Lung (tissue), 12 donors: ENCODE measurements around the gene DYNLT2. TPM values are rescaled to one million over a fixed set of nuclear protein-coding genes. Genes with fewer than 3 reads are reported as not detected.

Source experiments
- ATAC-seq: fragments of 200-7000 bp; cut with Tn5 transposase; one replicate; pipeline ENCODE4 v1.9.1; 2020; ENCODE audit warnings: moderate number of reproducible peaks; ENCODE audit not compliant: insufficient read depth, low FRiP score
- DNase-seq, 3 donors: peaks; one replicate each; pipeline ENCODE4 v3.0.0-alpha.2; 2013 to 2017
- H3K27ac ChIP-seq, 2 donors: one replicate each; pipeline ENCODE4 v1.5.1; 2013; ENCODE audit warnings: mild to moderate bottlenecking in 2 of 2, moderate library complexity in 2 of 2, control low read depth in 1 of 2, inconsistent platforms in 1 of 2, low read depth in 1 of 2, low read length in 1 of 2
- H3K27me3 ChIP-seq, 3 donors: one replicate each; pipeline ENCODE4 v1.5.1; 2013; ENCODE audit warnings: low read length in 2 of 3; ENCODE audit not compliant: control insufficient read depth in 3 of 3, insufficient read depth in 3 of 3
- H3K36me3 ChIP-seq, 4 donors: one replicate each; pipeline ENCODE4 v1.5.1; 2013; ENCODE audit warnings: low read length in 4 of 4, mild to moderate bottlenecking in 1 of 4, moderate library complexity in 1 of 4; ENCODE audit not compliant: control insufficient read depth in 4 of 4, insufficient read depth in 4 of 4
- H3K4me1 ChIP-seq, 5 donors: one replicate each; pipeline ENCODE4 v1.5.1; 2013; ENCODE audit warnings: low read length in 5 of 5, mild to moderate bottlenecking in 2 of 5, moderate library complexity in 1 of 5; ENCODE audit not compliant: control insufficient read depth in 5 of 5, insufficient read depth in 5 of 5
- H3K4me3 ChIP-seq: one replicate; pipeline ENCODE4 v1.5.1; 2013; ENCODE audit warnings: mild to moderate bottlenecking, control low read depth, moderate library complexity
- H3K9ac ChIP-seq, 2 donors: one replicate each; pipeline ENCODE4 v1.5.1; 2013; ENCODE audit warnings: low read length in 2 of 2, control low read depth in 1 of 2; ENCODE audit not compliant: insufficient read depth in 1 of 2
- H3K9me3 ChIP-seq, 4 donors: one replicate each; pipeline ENCODE4 v1.5.1; 2013; ENCODE audit warnings: low read length in 3 of 4, mild to moderate bottlenecking in 1 of 4, moderate library complexity in 1 of 4; ENCODE audit not compliant: control insufficient read depth in 4 of 4, insufficient read depth in 3 of 4
- CTCF ChIP-seq: IDR thresholded peaks from 2 replicates; pipeline ENCODE4 v1.5.1; 2012; ENCODE audit warnings: mild to moderate bottlenecking; ENCODE audit errors: control extremely low read depth, extremely low read depth
- WGBS, 2 donors: extraction: QIAGEN DNeasy Blood & Tissue Kit; methylation state at CpG; one replicate each; pipeline ENCODE4 v1.1.7; 2013; 5-methylcytosine and 5-hydroxymethylcytosine counted together
- polyA plus RNA-seq, 2 donors: library from polyadenylated mRNA; stranded (reverse); fragments of 200-250 nt; gene quantifications; one replicate each; pipeline ENCODE4 v1.2.1, GENCODE V29; 2013
- total RNA-seq, 2 donors: library from RNA; depleted of rRNA in 1 of 2; stranded (reverse); fragments of >200 nt in 1 of 2; gene quantifications; one replicate each; pipeline ENCODE4 v1.2.1, GENCODE V29; 2014 to 2021
- donor health status: control.
- donor health status: control.
- donor health status: Bipolar disorder and iron deficiency.
- donor health status: healthy.
- donor health status: DM: yes; HTN: yes; CAD: no.

The DYNLT2 gene
- total and polyA plus RNA-seq, 4 donors = 0.69 to 5.2 (median 2.4) TPM

DNA sequence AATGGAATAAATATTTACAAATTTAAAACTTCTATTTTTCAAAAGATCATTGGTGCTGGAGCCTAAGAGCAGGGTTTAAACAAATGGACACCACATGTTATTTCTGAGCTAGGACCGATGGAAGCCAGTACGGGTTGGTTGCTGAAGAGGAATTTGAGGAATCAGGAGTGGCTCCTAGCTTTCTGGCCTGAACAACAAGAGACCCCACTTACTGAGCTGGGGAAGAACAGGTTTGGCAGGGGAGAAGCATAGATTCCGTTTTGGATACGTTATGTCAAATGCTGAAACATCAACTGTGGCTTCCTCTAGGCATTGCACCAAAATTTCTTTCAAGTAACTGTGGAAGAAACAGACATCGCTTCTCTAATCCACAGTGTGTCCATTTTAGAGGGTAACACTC, 56.2 kb downstream of the DYNLT2 start:
- no peak for TF ChIP-seq CTCF
- DNase-seq (no peak), ATAC-seq (no peak)
- Histone ChIP-seq H3K36me3 (peaks cover 0 to 24% (median 6%) of the 10 kb centered on the region in 4 donors), H3K9ac (no peak overlapping the region), H3K4me1 (peaks cover 0 to 1% (median 0%) of the 10 kb centered on the region in 5 donors), H3K4me3 (no peak overlapping the region), H3K27me3 (no peaks in the 10 kb centered on the region), H3K9me3 (peaks cover 0 to 9% (median 3%) of the 10 kb centered on the region in 4 donors), H3K27ac (no peak overlapping the region)
- WGBS, 2 donors = 74 to 82% methylated on average over 5 of the region's 5 CpGs

DNA sequence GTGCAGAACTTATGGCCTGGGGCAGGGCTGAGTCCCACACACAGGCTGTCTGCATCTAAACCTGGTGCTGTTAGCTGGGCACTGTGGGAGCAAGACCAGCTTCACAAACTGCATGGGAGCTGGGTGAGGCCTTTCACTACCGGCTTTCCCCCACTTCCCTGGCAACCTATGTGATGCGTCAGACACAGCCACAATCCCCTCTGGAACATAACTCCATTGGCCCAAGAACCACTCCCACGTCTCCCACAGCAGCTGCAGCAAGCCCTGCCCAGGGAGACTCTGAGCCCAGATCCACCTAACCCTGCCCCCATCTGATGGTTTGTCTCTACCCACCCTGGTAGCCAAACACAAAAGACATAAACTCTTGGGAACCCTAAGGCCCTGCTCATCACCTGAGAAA, 58.9 kb downstream of the DYNLT2 start:
- ATAC-seq = no peak
- H3K9ac ChIP-seq = no peak overlapping the region

DNA sequence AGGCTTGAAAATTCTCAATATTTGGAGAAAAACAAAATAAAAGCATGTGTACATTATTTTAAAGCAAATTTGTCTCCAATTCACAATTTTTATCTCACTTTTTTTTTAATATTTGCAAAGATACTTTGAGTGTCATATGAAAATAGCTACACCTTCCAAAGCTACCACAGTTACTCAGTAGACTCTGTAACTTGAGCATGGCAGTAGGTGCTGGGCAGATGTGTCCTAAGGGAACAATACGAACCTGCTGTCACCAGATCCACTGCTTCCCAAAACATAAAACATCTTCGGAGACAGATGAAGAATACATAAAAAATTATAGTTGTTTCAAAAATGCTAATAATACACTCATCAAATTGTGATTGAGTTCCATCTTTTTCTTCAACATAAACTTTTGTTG, 60.1 kb downstream of the DYNLT2 start:
- Histone ChIP-seq H3K9ac (no peak overlapping the region), H3K4me1 (no peaks in the 10 kb centered on the region), H3K27me3 (no peaks in the 10 kb centered on the region), H3K4me3 (no peak overlapping the region), H3K9me3 (peaks cover 0 to 21% (median 4%) of the 10 kb centered on the region in 4 donors), H3K36me3 (peaks cover 3 to 43% (median 21%) of the 10 kb centered on the region in 4 donors), H3K27ac (no peak overlapping the region)
- 95 to 98% methylated on average over 2 of the region's 2 CpGs for WGBS, 2 donors
- DNase-seq (no peak), ATAC-seq (no peak)
- TF ChIP-seq CTCF = no peak

More for the DNA sequence above, 58.9 kb downstream of the DYNLT2 start:
- no peak for TF ChIP-seq CTCF
- Histone ChIP-seq H3K9me3 (peaks cover 0 to 17% (median 5%) of the 10 kb centered on the region in 4 donors), H3K27me3 (no peaks in the 10 kb centered on the region), H3K4me3 (no peak overlapping the region), H3K27ac (no peak overlapping the region), H3K4me1 (no peaks in the 10 kb centered on the region), H3K36me3 (peaks cover 3 to 36% (median 14%) of the 10 kb centered on the region in 4 donors)
- DNase-seq = no peak
- 95 to 96% methylated on average over 3 of the region's 3 CpGs for WGBS, 2 donors

Other genes with a start within 250 kb of the DYNLT2 start
- 10 to 100 TPM; 42.6 to 68.1 TPM for gene WDR27, start 49.5 kb downstream of the DYNLT2 start, total RNA-seq
- 10 to 100 TPM in 1 of 2 donors, 1 to 10 TPM in 1; 6.9 to 20.2 TPM for gene WDR27, start 49.5 kb downstream of the DYNLT2 start, polyA plus RNA-seq
- gene C6orf120, start 49.4 kb downstream of the DYNLT2 start, total RNA-seq = 10 to 100 TPM; 22.6 to 23.9 TPM
- gene C6orf120, start 49.4 kb downstream of the DYNLT2 start, polyA plus RNA-seq = 10 to 100 TPM in 1 of 2 donors, 1 to 10 TPM in 1; 4.3 to 21.2 TPM
- gene PHF10, start 27.1 kb downstream of the DYNLT2 start, total RNA-seq = 10 to 100 TPM; 27.3 to 94.9 TPM
- gene PHF10, start 27.1 kb downstream of the DYNLT2 start, polyA plus RNA-seq = 10 to 100 TPM; 26.0 to 34.5 TPM
- gene ERMARD, start 50 bp upstream of the DYNLT2 start, total RNA-seq = 10 to 100 TPM; 24.7 to 41.0 TPM
- 10 to 100 TPM; 18.7 to 55.3 TPM for gene ERMARD, start 50 bp upstream of the DYNLT2 start, polyA plus RNA-seq